Thyroid gland (tissue), 4 donors: ENCODE measurements around the gene PAQR8. TPM values are rescaled to one million over a fixed set of nuclear protein-coding genes. Genes with fewer than 3 reads are reported as not detected.

Experiments
- DNase-seq, 2 donors: peaks; one replicate each; pipeline ENCODE4 v3.0.0-alpha.2; 2019
- H3K27ac ChIP-seq, 3 donors: fragments of 200-600 bp; sonication (generic); 1 replicate in 2 of 3; 2 replicates in 1 of 3; pipeline ENCODE4 v1.5.1; 2016 to 2019; ENCODE audit warnings: mild to moderate bottlenecking in 1 of 3, moderate library complexity in 1 of 3
- H3K27me3 ChIP-seq: fragments of 200-600 bp; sonication (generic); one replicate; pipeline ENCODE4 v1.5.1; 2019
- H3K36me3 ChIP-seq, 2 donors: fragments of 200-600 bp; sonication (generic); one replicate each; pipeline ENCODE4 v1.5.1; 2016 to 2019
- H3K4me1 ChIP-seq, 2 donors: fragments of 200-600 bp; sonication (generic); one replicate each; pipeline ENCODE4 v1.5.1; 2017 to 2019
- H3K4me3 ChIP-seq, 3 donors: fragments of 200-600 bp; sonication (generic); replicated peaks in 1 of 3; 1 replicate in 2 of 3; 2 replicates in 1 of 3; pipeline ENCODE4 v1.5.1; 2016; ENCODE audit warnings: mild to moderate bottlenecking in 1 of 3
- H3K9me3 ChIP-seq: fragments of 200-600 bp; sonication (generic); one replicate; pipeline ENCODE4 v1.5.1; 2017
- POLR2A ChIP-seq, 2 donors: fragments of 450-650 bp; IDR thresholded peaks; one replicate each; pipeline ENCODE4 v1.6.1; 2017; ENCODE audit warnings: antibody characterized with exemption in 2 of 2, mild to moderate bottlenecking in 2 of 2, moderate library complexity in 1 of 2
- WGBS, 2 donors: methylation state at CpG; one replicate each; pipeline ENCODE4 v1.1.5; 2017; 5-methylcytosine and 5-hydroxymethylcytosine counted together
- intact Hi-C: fragments of 100-400 bp; cut with DNase I; formaldehyde crosslinking; loops from one replicate; pipeline ENCODE4 v1.15.1; 2023
- total RNA-seq, 4 donors: library from RNA; depleted of rRNA; stranded (reverse); fragments of >200 nt; gene quantifications; one replicate each; pipeline ENCODE4 v1.2.3, GENCODE V29; 2016
- TF ChIP-seq, protein P1 (sequence below), 6 experiments: fragments of 200-600 bp in 3 of 6; fragments of 450-650 bp in 3 of 6; sonication (generic) in 3 of 6; IDR thresholded peaks; one replicate each; pipeline ENCODE4 v1.5.1; 2016 to 2019; ENCODE audit warnings: antibody characterized with exemption in 6 of 6, mild to moderate bottlenecking in 2 of 6, inconsistent platforms in 1 of 6, moderate library complexity in 1 of 6

The PAQR8 gene
- total RNA-seq, 4 donors from 2014 or later, result 2.7 to 9.7 (median 5.4) TPM

DNA sequence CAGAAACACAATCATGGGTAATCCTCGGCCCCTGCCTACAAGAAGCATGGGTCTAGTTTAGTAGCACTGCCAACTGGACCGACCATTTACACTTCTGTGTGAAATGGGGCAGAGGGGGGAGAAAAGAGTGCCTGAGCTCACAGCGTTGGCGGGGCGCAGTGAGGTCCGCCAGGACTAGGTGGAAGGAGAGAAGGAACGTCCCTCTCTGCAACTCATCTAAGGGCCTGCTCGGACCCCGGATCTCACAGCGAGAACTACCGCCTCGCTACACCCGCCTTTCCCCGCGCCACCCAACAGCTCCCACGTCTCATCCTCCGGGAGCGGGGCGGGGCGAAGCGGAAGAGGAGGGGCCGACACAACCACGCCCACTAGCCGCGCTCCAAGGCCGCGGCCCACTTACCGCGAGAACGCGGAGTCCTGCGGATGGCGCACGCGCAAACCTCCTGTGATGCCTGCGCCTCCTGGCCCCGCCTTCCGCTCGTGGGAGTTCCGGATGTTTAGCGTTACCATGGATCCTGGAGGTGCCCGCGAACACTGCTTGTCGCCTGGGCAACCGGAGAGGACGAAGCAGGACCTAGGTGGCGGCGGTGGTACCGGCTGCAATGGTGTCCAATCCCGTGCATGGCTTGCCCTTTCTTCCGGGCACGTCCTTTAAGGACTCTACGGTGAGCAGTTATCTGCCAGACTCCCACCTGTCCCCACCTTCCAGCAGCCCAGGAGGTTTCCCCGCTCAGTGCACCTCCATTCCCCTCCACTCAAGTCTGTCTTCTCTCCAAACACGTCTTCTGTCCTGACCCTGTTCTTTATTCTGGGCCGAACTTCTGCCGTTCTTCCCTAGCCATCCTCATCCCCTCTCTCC is 58.1 kb downstream of the PAQR8 start, which contains the start of gene EFHC1:
TSS of gene EFHC1 (plus strand) at position 534 of the 859 bp plus-strand sequence. CDS start at position 603, 69 bp downstream.
- peaks cover 7 to 26% of the 10 kb centered on the region in 2 donors for H3K4me1 ChIP-seq
- 0 to 1% methylated on average over 29 to 35 of the region's 57 CpGs for WGBS, 2 donors
- TF ChIP-seq, protein P1, sequence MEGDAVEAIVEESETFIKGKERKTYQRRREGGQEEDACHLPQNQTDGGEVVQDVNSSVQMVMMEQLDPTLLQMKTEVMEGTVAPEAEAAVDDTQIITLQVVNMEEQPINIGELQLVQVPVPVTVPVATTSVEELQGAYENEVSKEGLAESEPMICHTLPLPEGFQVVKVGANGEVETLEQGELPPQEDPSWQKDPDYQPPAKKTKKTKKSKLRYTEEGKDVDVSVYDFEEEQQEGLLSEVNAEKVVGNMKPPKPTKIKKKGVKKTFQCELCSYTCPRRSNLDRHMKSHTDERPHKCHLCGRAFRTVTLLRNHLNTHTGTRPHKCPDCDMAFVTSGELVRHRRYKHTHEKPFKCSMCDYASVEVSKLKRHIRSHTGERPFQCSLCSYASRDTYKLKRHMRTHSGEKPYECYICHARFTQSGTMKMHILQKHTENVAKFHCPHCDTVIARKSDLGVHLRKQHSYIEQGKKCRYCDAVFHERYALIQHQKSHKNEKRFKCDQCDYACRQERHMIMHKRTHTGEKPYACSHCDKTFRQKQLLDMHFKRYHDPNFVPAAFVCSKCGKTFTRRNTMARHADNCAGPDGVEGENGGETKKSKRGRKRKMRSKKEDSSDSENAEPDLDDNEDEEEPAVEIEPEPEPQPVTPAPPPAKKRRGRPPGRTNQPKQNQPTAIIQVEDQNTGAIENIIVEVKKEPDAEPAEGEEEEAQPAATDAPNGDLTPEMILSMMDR (IDR thresholded peaks at IDR 0.05), result no peak
- peak; percentile 22 to 91 for TF ChIP-seq POLR2A (IDR thresholded peaks at IDR 0.05)

DNA sequence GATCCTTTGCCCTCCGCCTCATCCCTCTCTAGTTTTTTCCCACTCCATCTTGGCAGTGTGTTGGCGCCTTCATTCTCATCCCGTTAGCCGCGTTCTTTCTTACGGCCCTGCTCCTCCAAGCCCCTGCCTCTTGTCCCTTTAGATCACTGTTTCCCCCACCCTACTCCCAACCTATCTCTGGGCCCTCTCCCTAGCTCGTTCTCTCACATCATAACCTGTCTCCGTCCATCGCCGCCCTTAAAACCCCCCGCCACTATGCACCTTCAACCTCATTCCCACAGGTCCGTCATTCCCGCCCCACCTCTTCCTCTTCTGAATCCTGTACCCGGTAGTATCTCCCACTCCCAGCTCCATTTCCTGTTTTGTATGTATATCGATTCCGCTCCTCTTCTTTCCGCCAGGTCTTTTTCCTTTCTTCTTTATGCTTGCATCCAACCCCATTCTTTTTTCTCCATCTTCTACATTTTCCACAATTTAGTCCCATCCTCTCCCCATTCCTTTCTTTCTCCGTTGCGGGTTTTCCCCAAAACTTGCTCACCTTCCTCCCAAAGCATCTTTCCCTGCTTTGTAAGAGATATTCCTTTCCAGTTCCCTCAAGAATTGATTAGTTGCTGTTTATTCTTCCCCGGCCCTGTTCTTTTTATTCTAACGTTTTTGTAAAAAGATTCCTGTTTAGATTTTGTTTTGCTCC is 58.9 kb downstream of the PAQR8 start:
- no peaks in the 10 kb centered on the region for H3K36me3 ChIP-seq
- TF ChIP-seq, protein P1 (IDR thresholded peaks at IDR 0.05), result no peak
- TF ChIP-seq POLR2A (IDR thresholded peaks at IDR 0.05), result no peak
- peak in 1 of 2 donors; percentile 28 for DNase-seq
- H3K4me1 ChIP-seq, result peaks cover 7 to 26% of the 10 kb centered on the region in 2 donors
- H3K4me3 ChIP-seq, result peak overlapping the region; percentile 32 to 69 (median 33)
- no peaks in the 10 kb centered on the region for H3K9me3 ChIP-seq
- H3K27ac ChIP-seq, result peak overlapping the region in 1 of 3 donors; percentile 53
- WGBS, 2 donors, result 4 to 5% methylated on average over 21 of the region's 21 CpGs
- H3K27me3 ChIP-seq, result no peaks in the 10 kb centered on the region
- intact Hi-C loops, result loop anchor here (5.0 kb wide), 2 partner anchors 81 to 156 kb away; partner anchors contain the start of gene TRAM2

More for the DNA sequence above, 58.1 kb downstream of the PAQR8 start, which contains the start of gene EFHC1:
- Histone ChIP-seq H3K27ac (peak within 1 kb of the TSS; percentile 57 to 74 (median 72)), H3K36me3 (no peaks in the 10 kb centered on the region), H3K27me3 (no peaks in the 10 kb centered on the region), H3K4me3 (peak within 1 kb of the TSS; percentile 32 to 69 (median 33)), H3K9me3 (no peaks in the 10 kb centered on the region)
- peak; percentile 99 for DNase-seq
- intact Hi-C loops, result loop anchor here (5.0 kb wide), 2 partner anchors 82 to 157 kb away; partner anchors contain the start of gene TRAM2

DNA sequence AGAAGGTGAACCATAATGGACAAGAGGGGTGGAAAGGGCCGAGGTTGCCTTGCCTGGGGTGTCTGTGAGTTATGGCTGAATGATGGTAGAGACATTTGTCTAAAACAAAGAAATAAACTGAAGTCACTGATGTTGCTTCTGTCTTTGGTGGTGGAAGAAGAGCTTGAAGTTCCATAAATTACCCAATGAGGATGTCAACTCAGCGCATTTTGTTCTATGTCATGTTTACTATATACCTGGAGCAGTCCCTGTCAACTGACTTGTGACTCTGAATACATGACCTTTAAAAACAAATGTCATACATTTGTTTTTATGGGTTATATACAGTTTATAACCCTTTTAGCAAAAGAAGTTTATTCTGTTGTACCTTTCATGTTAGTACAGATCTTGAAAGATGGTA is 60.2 kb downstream of the PAQR8 start:
- H3K4me3 ChIP-seq, result no peak overlapping the region
- no peaks in the 10 kb centered on the region for H3K9me3 ChIP-seq
- H3K36me3 ChIP-seq, result no peaks in the 10 kb centered on the region
- H3K4me1 ChIP-seq, result peaks cover 3 to 21% of the 10 kb centered on the region in 2 donors
- DNase-seq, result no peak
- H3K27ac ChIP-seq, result no peak overlapping the region
- 94 to 96% methylated on average over 2 of the region's 2 CpGs for WGBS, 2 donors
- TF ChIP-seq POLR2A (IDR thresholded peaks at IDR 0.05), result no peak
- TF ChIP-seq, protein P1 (IDR thresholded peaks at IDR 0.05), result no peak
- H3K27me3 ChIP-seq, result no peaks in the 10 kb centered on the region
- intact Hi-C loops, result loop anchor here (5.0 kb wide), 2 partner anchors 80 to 155 kb away; partner anchors contain the start of gene TRAM2

DNA sequence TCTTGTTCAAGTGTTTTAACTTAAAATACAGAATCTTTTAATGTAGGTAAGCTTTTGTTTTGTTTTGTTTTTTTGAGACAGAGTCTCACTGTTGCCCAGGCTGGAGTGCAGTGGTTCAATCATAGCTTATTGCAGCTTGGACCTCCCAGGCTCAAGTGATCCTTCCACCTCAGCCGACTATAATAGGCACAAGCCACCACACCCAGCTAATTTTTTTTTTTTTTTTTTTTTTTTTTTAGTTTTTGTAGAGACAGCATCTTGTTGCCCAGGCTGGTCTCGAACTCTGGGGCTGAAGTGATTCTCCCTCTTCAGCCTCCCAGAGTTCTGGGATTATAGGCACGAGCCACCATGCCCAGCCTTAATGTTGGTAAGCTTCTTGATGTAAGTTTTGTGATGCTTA is 61.5 kb downstream of the PAQR8 start:
- no peaks in the 10 kb centered on the region for H3K27me3 ChIP-seq
- no peaks in the 10 kb centered on the region for H3K9me3 ChIP-seq
- H3K27ac ChIP-seq, result no peak overlapping the region
- no peak overlapping the region for H3K4me3 ChIP-seq
- peaks cover 0 to 12% of the 10 kb centered on the region in 2 donors for H3K4me1 ChIP-seq
- 75 to 77% methylated on average over 2 to 3 of the region's 3 CpGs for WGBS, 2 donors
- no peak for TF ChIP-seq POLR2A (IDR thresholded peaks at IDR 0.05)
- TF ChIP-seq, protein P1 (IDR thresholded peaks at IDR 0.05), result no peak
- no peak for DNase-seq
- no peaks in the 10 kb centered on the region for H3K36me3 ChIP-seq
- intact Hi-C loops, result loop anchor here (5.0 kb wide), 2 partner anchors 79 to 154 kb away; partner anchors contain the start of gene TRAM2
